GM21825 (cell line): Measurements from ENCODE around the gene PAK2.
"Not testable (repeated sequence)": the region's sequence is repeated elsewhere in the genome, so short reads cannot be mapped to it uniquely, and the experiment has no call there.

Experiments
- ATAC-seq: cut with Tn5 transposase; IDR thresholded peaks from one replicate; pipeline ENCODE4 v1.9.1; 2021; ENCODE audit warnings: mild to moderate bottlenecking, moderate library complexity; ENCODE audit not compliant: unreplicated experiment

PAK2 gene

GRCh38 chr3:196842567-196843434, 103.1 kb downstream of the PAK2 start:
- no peak for ATAC-seq

- no peak for ATAC-seq
Measured at GRCh38 chr3:196843435-196844110, 103.9 kb downstream of the PAK2 start.

- ATAC-seq = not testable (repeated sequence)
Measured at GRCh38 chr3:196844235-196845219, 104.9 kb downstream of the PAK2 start.

- ATAC-seq = not testable (repeated sequence)
Measured at GRCh38 chr3:196848375-196848774, 108.7 kb downstream of the PAK2 start.

- ATAC-seq = no peak
Measured at GRCh38 chr3:196849180-196849741, 109.6 kb downstream of the PAK2 start.

- ATAC-seq = not testable (repeated sequence)
Measured at GRCh38 chr3:196863000-196863399, 123.3 kb downstream of the PAK2 start.

GRCh38 chr3:196867155-196867506, 127.5 kb downstream of the PAK2 start:
- ATAC-seq = no peak

- ATAC-seq = peak; percentile 92
Measured at GRCh38 chr3:196867507-196868296, 128.0 kb downstream of the PAK2 start, which contains the start of gene SENP5. SENP5 (plus strand) TSS chr3:196867920; CDS start chr3:196885182, 17,262 bp downstream.

- ATAC-seq = peak; percentile 25
Measured at GRCh38 chr3:196868297-196868661, 128.6 kb downstream of the PAK2 start.

GRCh38 chr3:196872316-196872715, 132.7 kb downstream of the PAK2 start:
- ATAC-seq = no peak

- ATAC-seq = not testable (repeated sequence)
Measured at GRCh38 chr3:196874511-196875094, 134.9 kb downstream of the PAK2 start.

GRCh38 chr3:196875258-196875657, 135.6 kb downstream of the PAK2 start:
- no peak for ATAC-seq
